Bronchial epithelial cell (primary cell): Measurements from ENCODE around the gene PDE6A. TPM values are rescaled to one million over a fixed set of nuclear protein-coding genes. Genes with fewer than 3 reads are reported as not detected.

Source experiments
- DNase-seq: peaks from one replicate; pipeline ENCODE4 v3.0.0-alpha.2; 2010; ENCODE audit warnings: low read depth
- FAIRE-seq: peaks from 2 replicates; lab custom pipeline; 2011; peaks lifted over from hg19 to GRCh38; lab: Jason Lieb, UNC
- H3K27me3 ChIP-seq: 2 replicates; pipeline ENCODE4 v1.5.1; 2011; ENCODE audit warnings: low read length; ENCODE audit not compliant: control insufficient read depth, insufficient read depth
- H3K36me3 ChIP-seq: 2 replicates; pipeline ENCODE4 v1.5.1; 2011; ENCODE audit warnings: low read length; ENCODE audit not compliant: control insufficient read depth, insufficient read depth
- H3K4me3 ChIP-seq: 2 replicates; pipeline ENCODE4 v1.5.1; 2011; ENCODE audit warnings: mild to moderate bottlenecking, low read depth, low read length, control low read depth
- total RNA-seq: library from RNA; depleted of rRNA; stranded (reverse); fragments of >200 nt; gene quantifications from 2 replicates; pipeline ENCODE4 v1.2.1, GENCODE V29; 2014
- TF ChIP-seq, protein P1 (sequence below): IDR thresholded peaks from 2 replicates; pipeline ENCODE4 v1.5.1; 2011; ENCODE audit warnings: mild to moderate bottlenecking, moderate library complexity, low read length, control low read depth, inconsistent platforms; ENCODE audit not compliant: insufficient read depth, severe bottlenecking

Gene PDE6A
- total RNA-seq, 1 donor from 2014 or later: not detected

DNA sequence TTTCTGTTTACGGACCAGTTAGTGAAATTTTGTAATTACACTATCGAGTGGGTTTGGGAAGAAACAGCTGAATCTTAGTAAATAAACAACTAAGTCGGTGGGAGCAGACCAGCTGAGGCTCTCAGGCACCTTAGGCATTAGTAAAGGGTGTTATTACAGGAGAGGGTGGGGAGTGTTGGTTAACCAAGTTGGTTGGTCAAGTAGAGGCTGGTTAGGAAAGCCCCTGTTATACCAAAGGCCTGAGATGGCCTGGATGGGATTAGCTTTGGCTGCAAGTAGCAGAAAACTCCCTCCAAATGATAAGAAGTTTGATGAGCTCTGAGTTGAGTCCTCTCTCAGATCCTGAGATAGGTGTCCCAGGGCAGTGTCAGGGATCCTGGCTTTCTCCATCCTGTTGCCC is 133.1 kb downstream of the PDE6A start:
- FAIRE-seq (no peak), DNase-seq (no peak)
- no peak overlapping the region for H3K4me3 ChIP-seq
- no peaks in the 10 kb centered on the region for H3K27me3 ChIP-seq
- H3K36me3 ChIP-seq: no peaks in the 10 kb centered on the region
- TF ChIP-seq, protein P1, sequence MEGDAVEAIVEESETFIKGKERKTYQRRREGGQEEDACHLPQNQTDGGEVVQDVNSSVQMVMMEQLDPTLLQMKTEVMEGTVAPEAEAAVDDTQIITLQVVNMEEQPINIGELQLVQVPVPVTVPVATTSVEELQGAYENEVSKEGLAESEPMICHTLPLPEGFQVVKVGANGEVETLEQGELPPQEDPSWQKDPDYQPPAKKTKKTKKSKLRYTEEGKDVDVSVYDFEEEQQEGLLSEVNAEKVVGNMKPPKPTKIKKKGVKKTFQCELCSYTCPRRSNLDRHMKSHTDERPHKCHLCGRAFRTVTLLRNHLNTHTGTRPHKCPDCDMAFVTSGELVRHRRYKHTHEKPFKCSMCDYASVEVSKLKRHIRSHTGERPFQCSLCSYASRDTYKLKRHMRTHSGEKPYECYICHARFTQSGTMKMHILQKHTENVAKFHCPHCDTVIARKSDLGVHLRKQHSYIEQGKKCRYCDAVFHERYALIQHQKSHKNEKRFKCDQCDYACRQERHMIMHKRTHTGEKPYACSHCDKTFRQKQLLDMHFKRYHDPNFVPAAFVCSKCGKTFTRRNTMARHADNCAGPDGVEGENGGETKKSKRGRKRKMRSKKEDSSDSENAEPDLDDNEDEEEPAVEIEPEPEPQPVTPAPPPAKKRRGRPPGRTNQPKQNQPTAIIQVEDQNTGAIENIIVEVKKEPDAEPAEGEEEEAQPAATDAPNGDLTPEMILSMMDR: no peak

DNA sequence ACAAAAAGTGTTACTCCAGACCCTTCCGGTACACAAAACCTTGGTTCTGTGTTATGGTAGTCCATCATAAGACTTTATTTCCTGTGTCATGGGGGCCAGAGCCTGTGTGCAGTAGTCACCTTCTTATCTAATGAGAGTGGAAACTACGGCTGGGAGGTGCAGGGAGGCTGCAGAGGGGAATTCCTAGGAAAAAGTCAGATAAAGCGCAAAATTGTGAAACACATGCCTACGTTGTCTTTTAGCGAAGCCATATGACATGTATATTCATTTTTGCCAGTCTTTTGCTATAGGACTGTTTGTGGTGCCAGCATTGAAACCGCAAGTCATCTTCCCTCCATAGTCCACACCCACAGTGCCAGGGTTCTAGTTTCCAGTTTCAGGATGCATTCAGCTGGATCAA is 133.7 kb downstream of the PDE6A start:
- DNase-seq (no peak), FAIRE-seq (no peak)
- no peaks in the 10 kb centered on the region for H3K27me3 ChIP-seq
- no peak overlapping the region for H3K4me3 ChIP-seq
- no peaks in the 10 kb centered on the region for H3K36me3 ChIP-seq
- TF ChIP-seq, protein P1: no peak

DNA sequence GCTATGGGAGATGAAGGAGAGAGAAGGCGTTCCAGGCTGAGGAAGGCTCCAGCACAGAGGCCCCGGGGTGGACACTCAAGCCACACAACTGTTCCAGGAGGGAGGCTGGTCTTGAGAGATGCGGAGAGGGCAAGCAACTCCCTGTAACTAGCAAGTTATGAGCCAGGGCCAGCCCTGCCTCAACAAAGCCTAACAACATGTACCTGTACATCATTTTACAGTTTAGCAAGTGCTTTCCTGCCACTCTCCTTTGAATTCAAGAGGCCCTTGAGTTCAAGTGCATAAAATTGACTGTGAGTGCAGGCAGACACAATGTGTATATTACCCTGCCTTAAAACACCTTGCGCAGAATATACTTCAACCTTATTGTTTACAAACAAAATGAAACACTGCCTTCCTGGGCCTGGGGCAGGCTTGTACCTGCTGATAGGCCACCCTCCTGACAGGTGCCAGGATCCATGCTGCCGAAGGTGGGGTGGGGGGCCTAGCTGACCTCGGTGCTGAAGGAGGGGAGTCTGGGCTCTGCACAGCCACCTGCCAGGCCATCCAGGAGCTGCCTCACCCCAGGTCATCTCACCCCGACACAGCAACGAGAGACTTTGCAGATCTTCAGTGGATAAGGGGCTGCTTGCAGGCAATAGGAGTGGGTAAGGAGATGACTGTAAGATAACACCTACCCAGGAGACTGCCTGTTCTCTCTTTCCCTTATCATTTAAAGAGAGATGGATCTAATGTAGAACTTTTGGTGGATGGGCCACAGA is 134.5 kb downstream of the PDE6A start:
- DNase-seq (no peak), FAIRE-seq (no peak)
- Histone ChIP-seq H3K4me3 (no peak overlapping the region), H3K27me3 (no peaks in the 10 kb centered on the region), H3K36me3 (no peaks in the 10 kb centered on the region)
- TF ChIP-seq, protein P1: no peak

DNA sequence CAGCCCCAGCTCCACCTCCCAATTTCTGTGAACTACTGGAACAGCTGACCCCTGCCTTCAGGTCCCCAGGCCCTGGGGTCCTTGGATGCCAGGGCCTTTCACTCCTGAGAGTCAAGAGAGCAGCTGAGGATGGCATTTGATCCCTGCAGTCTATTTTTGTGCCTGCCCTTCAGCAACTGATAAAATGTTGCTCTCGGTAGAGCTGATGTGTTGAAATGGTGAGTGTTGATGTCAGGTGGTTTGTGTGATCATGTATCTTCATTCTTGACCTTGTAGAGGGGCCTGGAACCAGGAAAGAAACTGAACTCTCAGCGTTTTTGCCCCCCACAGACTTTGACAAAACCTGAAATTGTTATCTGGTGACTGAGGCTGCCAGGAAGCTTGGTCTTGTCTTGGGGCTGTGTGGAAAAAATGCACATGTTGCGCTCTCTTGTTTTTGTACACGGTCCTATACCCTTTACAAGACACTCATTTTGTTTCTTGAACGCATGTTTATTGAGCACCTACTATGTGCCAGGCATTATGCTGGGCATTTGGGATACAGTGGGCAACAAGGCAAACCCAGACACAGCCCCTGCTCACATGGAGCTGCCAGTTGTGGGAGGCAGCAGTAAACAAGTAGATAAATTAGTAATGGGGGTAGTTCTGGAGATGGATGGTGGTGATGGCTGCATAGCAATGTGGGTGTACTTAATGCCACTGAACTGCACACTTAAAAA is 136.2 kb downstream of the PDE6A start:
- FAIRE-seq: no peak
- H3K27me3 ChIP-seq: no peaks in the 10 kb centered on the region
- TF ChIP-seq, protein P1: no peak

More for the DNA sequence above, 136.2 kb downstream of the PDE6A start:
- H3K36me3 ChIP-seq: no peaks in the 10 kb centered on the region
- DNase-seq: no peak
- H3K4me3 ChIP-seq: no peak overlapping the region

Other genes with a start within 250 kb of the PDE6A start
- gene PPARGC1B, start 214.5 kb downstream of the PDE6A start, total RNA-seq: 1.8 and 2.0 TPM in 2 replicates
- gene SLC26A2, start 16.0 kb upstream of the PDE6A start, total RNA-seq: 1.8 TPM in 2 replicates
- gene TIGD6, start 55.9 kb upstream of the PDE6A start, total RNA-seq: 5.8 and 6.8 TPM in 2 replicates
- gene HMGXB3, start 55.9 kb upstream of the PDE6A start, total RNA-seq: 21.9 and 22.9 TPM in 2 replicates
- not detected in 2 replicates for gene CSF1R, start 141.8 kb upstream of the PDE6A start, total RNA-seq
- 0.26 and 1.6 TPM in 2 replicates for gene PDGFRB, start 211.1 kb upstream of the PDE6A start, total RNA-seq
- gene CDX1, start 222.0 kb upstream of the PDE6A start, total RNA-seq: not detected in 2 replicates
- not detected in 2 replicates for gene SLC6A7, start 245.3 kb upstream of the PDE6A start, total RNA-seq